GM23338 (cell line): ENCODE data around the gene MOK.

Experiments used
- CREB1 ChIP-seq: fragments of 250-450 bp; sonication (Bioruptor Pico); IDR thresholded peaks from 2 replicates; pipeline ENCODE4 v1.5.0; 2020; ENCODE audit warnings: low read depth, mild to moderate bottlenecking, moderate library complexity
- EZH2 ChIP-seq: fragments of 200-600 bp; sonication (generic); IDR thresholded peaks from one replicate; pipeline ENCODE4 v1.8.0; 2017; ENCODE audit warnings: antibody characterized with exemption, mild to moderate bottlenecking, low read depth; ENCODE audit not compliant: unreplicated experiment
- EZH2phosphoT487 ChIP-seq: fragments of 200-600 bp; sonication (generic); IDR thresholded peaks from one replicate; pipeline ENCODE4 v1.8.1; 2018; ENCODE audit warnings: antibody characterized with exemption; ENCODE audit not compliant: unreplicated experiment
- POLR2AphosphoS5 ChIP-seq: IDR thresholded peaks from 2 replicates; pipeline ENCODE4 v1.6.1; 2016; ENCODE audit warnings: antibody characterized with exemption, low read depth
- STAT1 ChIP-seq: IDR thresholded peaks from one replicate; pipeline ENCODE4 v1.6.1; 2016; ENCODE audit warnings: antibody characterized with exemption; ENCODE audit not compliant: unreplicated experiment
- ZNF114 ChIP-seq: fragments of 250-450 bp; sonication (Bioruptor Pico); IDR thresholded peaks from 2 replicates; pipeline ENCODE4 v1.5.0; 2020; ENCODE audit warnings: mild to moderate bottlenecking, moderate library complexity
- ZNF331 ChIP-seq: fragments of 250-450 bp; sonication (Bioruptor Pico); IDR thresholded peaks from 2 replicates; pipeline ENCODE4 v1.5.0; 2020; ENCODE audit warnings: low read depth, mild to moderate bottlenecking, moderate library complexity
- TF ChIP-seq, protein P1 (sequence below), 2 experiments: fragments of 200-600 bp in 1 of 2; sonication (generic) in 1 of 2; conservative IDR thresholded peaks; 2 replicates each; pipeline versions ENCODE4 v1.5.1 to v1.6.1; 2016 to 2017; ENCODE audit warnings: antibody characterized with exemption in 2 of 2, low read depth in 2 of 2, mild to moderate bottlenecking in 2 of 2, moderate library complexity in 1 of 2
- TF ChIP-seq, protein P2 (sequence below): IDR thresholded peaks from one replicate; pipeline ENCODE4 v1.6.1; 2018; ENCODE audit warnings: antibody characterized with exemption; ENCODE audit not compliant: unreplicated experiment
- TF ChIP-seq, protein P3 (sequence below): IDR thresholded peaks from 2 replicates; pipeline ENCODE4 v1.6.1; 2016; ENCODE audit warnings: antibody characterized with exemption
- TF ChIP-seq, protein P4 (sequence below): fragments of 250-450 bp; sonication (Bioruptor Pico); IDR thresholded peaks from 2 replicates; pipeline ENCODE4 v1.5.0; 2020; ENCODE audit warnings: mild to moderate bottlenecking, moderate library complexity

DNA sequence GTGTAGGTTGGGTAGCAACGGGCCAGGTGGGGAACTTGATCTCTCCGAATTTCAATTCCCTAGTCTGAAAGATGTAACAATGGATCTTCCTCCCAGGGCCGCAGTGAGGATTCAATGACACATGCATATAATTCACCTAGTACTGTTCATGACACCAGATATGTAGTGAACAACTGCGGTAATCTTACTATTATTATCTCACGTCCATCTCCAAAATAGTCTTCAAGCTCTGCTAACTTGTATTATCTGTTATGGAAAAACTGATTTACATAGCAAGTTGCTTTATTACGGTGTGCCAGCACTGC, 26.4 kb downstream of the MOK start:
- TF ChIP-seq, protein P1, sequence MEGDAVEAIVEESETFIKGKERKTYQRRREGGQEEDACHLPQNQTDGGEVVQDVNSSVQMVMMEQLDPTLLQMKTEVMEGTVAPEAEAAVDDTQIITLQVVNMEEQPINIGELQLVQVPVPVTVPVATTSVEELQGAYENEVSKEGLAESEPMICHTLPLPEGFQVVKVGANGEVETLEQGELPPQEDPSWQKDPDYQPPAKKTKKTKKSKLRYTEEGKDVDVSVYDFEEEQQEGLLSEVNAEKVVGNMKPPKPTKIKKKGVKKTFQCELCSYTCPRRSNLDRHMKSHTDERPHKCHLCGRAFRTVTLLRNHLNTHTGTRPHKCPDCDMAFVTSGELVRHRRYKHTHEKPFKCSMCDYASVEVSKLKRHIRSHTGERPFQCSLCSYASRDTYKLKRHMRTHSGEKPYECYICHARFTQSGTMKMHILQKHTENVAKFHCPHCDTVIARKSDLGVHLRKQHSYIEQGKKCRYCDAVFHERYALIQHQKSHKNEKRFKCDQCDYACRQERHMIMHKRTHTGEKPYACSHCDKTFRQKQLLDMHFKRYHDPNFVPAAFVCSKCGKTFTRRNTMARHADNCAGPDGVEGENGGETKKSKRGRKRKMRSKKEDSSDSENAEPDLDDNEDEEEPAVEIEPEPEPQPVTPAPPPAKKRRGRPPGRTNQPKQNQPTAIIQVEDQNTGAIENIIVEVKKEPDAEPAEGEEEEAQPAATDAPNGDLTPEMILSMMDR (conservative IDR thresholded peaks at IDR 0.05; ENCODE audit: low read depth in 2 of 2) = no peak
- TF ChIP-seq POLR2AphosphoS5 (no peak), EZH2 (no peak), EZH2phosphoT487 (no peak), CREB1 (CRISPR knock-in tag) (no peak), STAT1 (no peak), ZNF114 (no peak), ZNF331 (CRISPR knock-in tag) (no peak)
- TF ChIP-seq, protein P2, sequence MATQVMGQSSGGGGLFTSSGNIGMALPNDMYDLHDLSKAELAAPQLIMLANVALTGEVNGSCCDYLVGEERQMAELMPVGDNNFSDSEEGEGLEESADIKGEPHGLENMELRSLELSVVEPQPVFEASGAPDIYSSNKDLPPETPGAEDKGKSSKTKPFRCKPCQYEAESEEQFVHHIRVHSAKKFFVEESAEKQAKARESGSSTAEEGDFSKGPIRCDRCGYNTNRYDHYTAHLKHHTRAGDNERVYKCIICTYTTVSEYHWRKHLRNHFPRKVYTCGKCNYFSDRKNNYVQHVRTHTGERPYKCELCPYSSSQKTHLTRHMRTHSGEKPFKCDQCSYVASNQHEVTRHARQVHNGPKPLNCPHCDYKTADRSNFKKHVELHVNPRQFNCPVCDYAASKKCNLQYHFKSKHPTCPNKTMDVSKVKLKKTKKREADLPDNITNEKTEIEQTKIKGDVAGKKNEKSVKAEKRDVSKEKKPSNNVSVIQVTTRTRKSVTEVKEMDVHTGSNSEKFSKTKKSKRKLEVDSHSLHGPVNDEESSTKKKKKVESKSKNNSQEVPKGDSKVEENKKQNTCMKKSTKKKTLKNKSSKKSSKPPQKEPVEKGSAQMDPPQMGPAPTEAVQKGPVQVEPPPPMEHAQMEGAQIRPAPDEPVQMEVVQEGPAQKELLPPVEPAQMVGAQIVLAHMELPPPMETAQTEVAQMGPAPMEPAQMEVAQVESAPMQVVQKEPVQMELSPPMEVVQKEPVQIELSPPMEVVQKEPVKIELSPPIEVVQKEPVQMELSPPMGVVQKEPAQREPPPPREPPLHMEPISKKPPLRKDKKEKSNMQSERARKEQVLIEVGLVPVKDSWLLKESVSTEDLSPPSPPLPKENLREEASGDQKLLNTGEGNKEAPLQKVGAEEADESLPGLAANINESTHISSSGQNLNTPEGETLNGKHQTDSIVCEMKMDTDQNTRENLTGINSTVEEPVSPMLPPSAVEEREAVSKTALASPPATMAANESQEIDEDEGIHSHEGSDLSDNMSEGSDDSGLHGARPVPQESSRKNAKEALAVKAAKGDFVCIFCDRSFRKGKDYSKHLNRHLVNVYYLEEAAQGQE = no peak
- TF ChIP-seq, protein P3, sequence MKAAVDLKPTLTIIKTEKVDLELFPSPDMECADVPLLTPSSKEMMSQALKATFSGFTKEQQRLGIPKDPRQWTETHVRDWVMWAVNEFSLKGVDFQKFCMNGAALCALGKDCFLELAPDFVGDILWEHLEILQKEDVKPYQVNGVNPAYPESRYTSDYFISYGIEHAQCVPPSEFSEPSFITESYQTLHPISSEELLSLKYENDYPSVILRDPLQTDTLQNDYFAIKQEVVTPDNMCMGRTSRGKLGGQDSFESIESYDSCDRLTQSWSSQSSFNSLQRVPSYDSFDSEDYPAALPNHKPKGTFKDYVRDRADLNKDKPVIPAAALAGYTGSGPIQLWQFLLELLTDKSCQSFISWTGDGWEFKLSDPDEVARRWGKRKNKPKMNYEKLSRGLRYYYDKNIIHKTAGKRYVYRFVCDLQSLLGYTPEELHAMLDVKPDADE = no peak
- TF ChIP-seq, protein P4, sequence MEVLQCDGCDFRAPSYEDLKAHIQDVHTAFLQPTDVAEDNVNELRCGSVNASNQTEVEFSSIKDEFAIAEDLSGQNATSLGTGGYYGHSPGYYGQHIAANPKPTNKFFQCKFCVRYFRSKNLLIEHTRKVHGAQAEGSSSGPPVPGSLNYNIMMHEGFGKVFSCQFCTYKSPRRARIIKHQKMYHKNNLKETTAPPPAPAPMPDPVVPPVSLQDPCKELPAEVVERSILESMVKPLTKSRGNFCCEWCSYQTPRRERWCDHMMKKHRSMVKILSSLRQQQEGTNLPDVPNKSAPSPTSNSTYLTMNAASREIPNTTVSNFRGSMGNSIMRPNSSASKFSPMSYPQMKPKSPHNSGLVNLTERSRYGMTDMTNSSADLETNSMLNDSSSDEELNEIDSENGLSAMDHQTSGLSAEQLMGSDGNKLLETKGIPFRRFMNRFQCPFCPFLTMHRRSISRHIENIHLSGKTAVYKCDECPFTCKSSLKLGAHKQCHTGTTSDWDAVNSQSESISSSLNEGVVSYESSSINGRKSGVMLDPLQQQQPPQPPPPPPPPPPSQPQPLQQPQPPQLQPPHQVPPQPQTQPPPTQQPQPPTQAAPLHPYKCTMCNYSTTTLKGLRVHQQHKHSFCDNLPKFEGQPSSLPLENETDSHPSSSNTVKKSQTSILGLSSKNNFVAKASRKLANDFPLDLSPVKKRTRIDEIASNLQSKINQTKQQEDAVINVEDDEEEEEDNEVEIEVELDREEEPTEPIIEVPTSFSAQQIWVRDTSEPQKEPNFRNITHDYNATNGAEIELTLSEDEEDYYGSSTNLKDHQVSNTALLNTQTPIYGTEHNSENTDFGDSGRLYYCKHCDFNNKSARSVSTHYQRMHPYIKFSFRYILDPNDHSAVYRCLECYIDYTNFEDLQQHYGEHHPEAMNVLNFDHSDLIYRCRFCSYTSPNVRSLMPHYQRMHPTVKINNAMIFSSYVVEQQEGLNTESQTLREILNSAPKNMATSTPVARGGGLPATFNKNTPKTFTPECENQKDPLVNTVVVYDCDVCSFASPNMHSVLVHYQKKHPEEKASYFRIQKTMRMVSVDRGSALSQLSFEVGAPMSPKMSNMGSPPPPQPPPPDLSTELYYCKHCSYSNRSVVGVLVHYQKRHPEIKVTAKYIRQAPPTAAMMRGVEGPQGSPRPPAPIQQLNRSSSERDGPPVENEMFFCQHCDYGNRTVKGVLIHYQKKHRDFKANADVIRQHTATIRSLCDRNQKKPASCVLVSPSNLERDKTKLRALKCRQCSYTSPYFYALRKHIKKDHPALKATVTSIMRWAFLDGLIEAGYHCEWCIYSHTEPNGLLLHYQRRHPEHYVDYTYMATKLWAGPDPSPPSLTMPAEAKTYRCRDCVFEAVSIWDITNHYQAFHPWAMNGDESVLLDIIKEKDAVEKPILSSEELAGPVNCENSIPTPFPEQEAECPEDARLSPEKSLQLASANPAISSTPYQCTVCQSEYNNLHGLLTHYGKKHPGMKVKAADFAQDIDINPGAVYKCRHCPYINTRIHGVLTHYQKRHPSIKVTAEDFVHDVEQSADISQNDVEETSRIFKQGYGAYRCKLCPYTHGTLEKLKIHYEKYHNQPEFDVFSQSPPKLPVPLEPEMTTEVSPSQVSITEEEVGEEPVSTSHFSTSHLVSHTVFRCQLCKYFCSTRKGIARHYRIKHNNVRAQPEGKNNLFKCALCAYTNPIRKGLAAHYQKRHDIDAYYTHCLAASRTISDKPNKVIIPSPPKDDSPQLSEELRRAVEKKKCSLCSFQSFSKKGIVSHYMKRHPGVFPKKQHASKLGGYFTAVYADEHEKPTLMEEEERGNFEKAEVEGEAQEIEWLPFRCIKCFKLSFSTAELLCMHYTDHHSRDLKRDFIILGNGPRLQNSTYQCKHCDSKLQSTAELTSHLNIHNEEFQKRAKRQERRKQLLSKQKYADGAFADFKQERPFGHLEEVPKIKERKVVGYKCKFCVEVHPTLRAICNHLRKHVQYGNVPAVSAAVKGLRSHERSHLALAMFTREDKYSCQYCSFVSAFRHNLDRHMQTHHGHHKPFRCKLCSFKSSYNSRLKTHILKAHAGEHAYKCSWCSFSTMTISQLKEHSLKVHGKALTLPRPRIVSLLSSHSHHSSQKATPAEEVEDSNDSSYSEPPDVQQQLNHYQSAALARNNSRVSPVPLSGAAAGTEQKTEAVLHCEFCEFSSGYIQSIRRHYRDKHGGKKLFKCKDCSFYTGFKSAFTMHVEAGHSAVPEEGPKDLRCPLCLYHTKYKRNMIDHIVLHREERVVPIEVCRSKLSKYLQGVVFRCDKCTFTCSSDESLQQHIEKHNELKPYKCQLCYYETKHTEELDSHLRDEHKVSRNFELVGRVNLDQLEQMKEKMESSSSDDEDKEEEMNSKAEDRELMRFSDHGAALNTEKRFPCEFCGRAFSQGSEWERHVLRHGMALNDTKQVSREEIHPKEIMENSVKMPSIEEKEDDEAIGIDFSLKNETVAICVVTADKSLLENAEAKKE (CRISPR knock-in tag) = no peak
